Small intestine (tissue), 7 donors: ENCODE measurements around the gene TMEFF2. TPM values are rescaled to one million over a fixed set of nuclear protein-coding genes. Genes with fewer than 3 reads are reported as not detected.

Experiments used
- DNase-seq, 2 donors: peaks; one replicate each; pipeline versions ENCODE4 v3.0.0 to v3.0.0-alpha.2; 2013
- FAIRE-seq: peaks from 2 replicates; lab custom pipeline; 2012; peaks lifted over from hg19 to GRCh38; lab: Jason Lieb, UNC
- H3K27ac ChIP-seq, 3 donors: one replicate each; pipeline ENCODE4 v1.5.1; 2013; ENCODE audit warnings: low read length in 2 of 3, mild to moderate bottlenecking in 2 of 3, control low read depth in 1 of 3, inconsistent platforms in 1 of 3, low read depth in 1 of 3, moderate library complexity in 1 of 3
- H3K27me3 ChIP-seq, 3 donors: one replicate each; pipeline ENCODE4 v1.6.1; 2013; ENCODE audit warnings: low read length in 3 of 3, inconsistent platforms in 1 of 3; ENCODE audit not compliant: control insufficient read depth in 3 of 3, insufficient read depth in 3 of 3
- H3K36me3 ChIP-seq, 3 donors: one replicate each; pipeline ENCODE4 v1.6.1; 2013; ENCODE audit warnings: low read length in 3 of 3, inconsistent platforms in 1 of 3, low read depth in 1 of 3, mild to moderate bottlenecking in 1 of 3, moderate library complexity in 1 of 3; ENCODE audit not compliant: control insufficient read depth in 3 of 3, insufficient read depth in 2 of 3
- H3K4me1 ChIP-seq, 3 donors: one replicate each; pipeline ENCODE4 v1.6.1; 2013; ENCODE audit warnings: low read length in 2 of 3, inconsistent platforms in 1 of 3, low read depth in 1 of 3, mild to moderate bottlenecking in 1 of 3, moderate library complexity in 1 of 3; ENCODE audit not compliant: control insufficient read depth in 3 of 3, insufficient read depth in 2 of 3
- H3K4me3 ChIP-seq, 3 donors: one replicate each; pipeline ENCODE4 v1.5.1; 2013; ENCODE audit warnings: low read length in 3 of 3, control low read depth in 1 of 3, inconsistent platforms in 1 of 3, low read depth in 1 of 3, mild to moderate bottlenecking in 1 of 3, moderate library complexity in 1 of 3
- H3K9me3 ChIP-seq, 2 donors: one replicate each; pipeline ENCODE4 v1.6.1; 2013; ENCODE audit warnings: low read depth in 1 of 2, low read length in 1 of 2; ENCODE audit not compliant: control insufficient read depth in 2 of 2, insufficient read depth in 1 of 2
- WGBS, 3 donors: extraction: QIAGEN DNeasy Blood & Tissue Kit; methylation state at CpG; one replicate each; pipeline ENCODE4 v1.1.7; 2013; 5-methylcytosine and 5-hydroxymethylcytosine counted together
- polyA plus RNA-seq, 4 donors: library from polyadenylated mRNA; stranded (reverse) in 3 of 4; unstranded in 1 of 4; fragments of 200-250 nt in 3 of 4; fragments of 120-200 nt in 1 of 4; gene quantifications; one replicate each; pipeline versions ENCODE4 v1.2.1 to v1.2.3, GENCODE V29; 2013
- donor health status: healthy with polysubstance abuse.
- donor health status: control.
- donor health status: control.
- donor health status: Bipolar disorder and iron deficiency.
- donor health status: healthy.

Gene TMEFF2
- polyA plus RNA-seq, 4 donors: 0.34 to 2.0 TPM; not detected in 2

GRCh38 chr2:192064459-192064858 lies 130.3 kb downstream of the TMEFF2 start:
- no peak for FAIRE-seq
- no peaks in the 10 kb centered on the region for H3K9me3 ChIP-seq
- H3K4me3 ChIP-seq: no peak overlapping the region
- no peak overlapping the region for H3K27ac ChIP-seq
- H3K4me1 ChIP-seq: no peaks in the 10 kb centered on the region
- H3K36me3 ChIP-seq: no peaks in the 10 kb centered on the region
- 88 to 93% (median 89%) methylated on average over 2 of the region's 2 CpGs for WGBS, 3 donors
- no peak for DNase-seq
- no peaks in the 10 kb centered on the region for H3K27me3 ChIP-seq

GRCh38 chr2:192060161-192060560 lies 134.6 kb downstream of the TMEFF2 start:
- no peaks in the 10 kb centered on the region for H3K36me3 ChIP-seq
- H3K27ac ChIP-seq: no peak overlapping the region
- no peaks in the 10 kb centered on the region for H3K4me1 ChIP-seq
- 52 to 76% (median 63%) methylated on average over 3 of the region's 3 CpGs for WGBS, 3 donors
- H3K9me3 ChIP-seq: no peaks in the 10 kb centered on the region
- no peaks in the 10 kb centered on the region for H3K27me3 ChIP-seq
- DNase-seq (no peak), FAIRE-seq (no peak)
- no peak overlapping the region for H3K4me3 ChIP-seq

- H3K4me1 ChIP-seq: no peaks in the 10 kb centered on the region
- H3K4me3 ChIP-seq: no peak overlapping the region
- 84 to 85% (median 85%) methylated on average over 2 of the region's 2 CpGs for WGBS, 3 donors
- DNase-seq: no peak
- no peaks in the 10 kb centered on the region for H3K9me3 ChIP-seq
- no peaks in the 10 kb centered on the region for H3K27me3 ChIP-seq
- H3K36me3 ChIP-seq: no peaks in the 10 kb centered on the region
- H3K27ac ChIP-seq: no peak overlapping the region
- no peak for FAIRE-seq
These were observed 135.5 kb downstream of the TMEFF2 start for GRCh38 chr2:192059266-192059665.

- Histone ChIP-seq H3K27me3 (no peaks in the 10 kb centered on the region), H3K9me3 (no peaks in the 10 kb centered on the region), H3K4me3 (no peak overlapping the region), H3K4me1 (no peaks in the 10 kb centered on the region), H3K27ac (no peak overlapping the region), H3K36me3 (no peaks in the 10 kb centered on the region)
- WGBS, 3 donors: 66 to 79% (median 71%) methylated on average over 1 of the region's 1 CpG
- FAIRE-seq (no peak), DNase-seq (no peak)
These were observed 140.8 kb downstream of the TMEFF2 start for GRCh38 chr2:192053921-192054320.

GRCh38 chr2:192051533-192051932 lies 143.2 kb downstream of the TMEFF2 start:
- DNase-seq: no peak
- no peak for FAIRE-seq
- Histone ChIP-seq H3K9me3 (no peaks in the 10 kb centered on the region), H3K4me1 (no peaks in the 10 kb centered on the region), H3K36me3 (no peaks in the 10 kb centered on the region), H3K4me3 (no peak overlapping the region), H3K27me3 (no peaks in the 10 kb centered on the region), H3K27ac (no peak overlapping the region)

- no peak overlapping the region for H3K27ac ChIP-seq
- DNase-seq (no peak), FAIRE-seq (no peak)
- H3K36me3 ChIP-seq: no peaks in the 10 kb centered on the region
- H3K4me1 ChIP-seq: no peaks in the 10 kb centered on the region
- no peak overlapping the region for H3K4me3 ChIP-seq
- 86 to 93% (median 93%) methylated on average over 4 of the region's 4 CpGs for WGBS, 3 donors
- no peaks in the 10 kb centered on the region for H3K27me3 ChIP-seq
- H3K9me3 ChIP-seq: no peaks in the 10 kb centered on the region
These were observed 145.4 kb downstream of the TMEFF2 start for GRCh38 chr2:192049362-192049761.

- Histone ChIP-seq H3K4me1 (no peaks in the 10 kb centered on the region), H3K27me3 (no peaks in the 10 kb centered on the region), H3K4me3 (no peak overlapping the region), H3K36me3 (no peaks in the 10 kb centered on the region), H3K27ac (no peak overlapping the region), H3K9me3 (peaks cover 0 to 3% of the 10 kb centered on the region in 2 donors)
- no peak for DNase-seq
- FAIRE-seq: no peak
- WGBS, 3 donors: 73 to 83% (median 83%) methylated on average over 2 of the region's 2 CpGs
These were observed 147.2 kb downstream of the TMEFF2 start for GRCh38 chr2:192047315-192048107.

GRCh38 chr2:192044496-192044895 lies 150.2 kb downstream of the TMEFF2 start:
- H3K4me3 ChIP-seq: no peak overlapping the region
- no peak overlapping the region for H3K27ac ChIP-seq
- H3K4me1 ChIP-seq: no peaks in the 10 kb centered on the region
- H3K9me3 ChIP-seq: peaks cover 0 to 3% of the 10 kb centered on the region in 2 donors
- FAIRE-seq (no peak), DNase-seq (no peak)
- H3K27me3 ChIP-seq: no peaks in the 10 kb centered on the region
- 89 to 98% (median 97%) methylated on average over 2 of the region's 2 CpGs for WGBS, 3 donors
- H3K36me3 ChIP-seq: no peaks in the 10 kb centered on the region
